ENCODE data around the gene C18orf32. TPM values are rescaled to one million over a fixed set of nuclear protein-coding genes. Genes with fewer than 3 reads are reported as not detected.
"Not testable (repeated sequence)": the region's sequence is repeated elsewhere in the genome, so short reads cannot be mapped to it uniquely, and the experiment has no call there.

The C18orf32 gene
- total and polyA plus RNA-seq, 2 donors (not counting 3 experiments of a cell fraction or from before 2014, with no cell fraction given): 20.4 to 27.4 TPM

DNA sequence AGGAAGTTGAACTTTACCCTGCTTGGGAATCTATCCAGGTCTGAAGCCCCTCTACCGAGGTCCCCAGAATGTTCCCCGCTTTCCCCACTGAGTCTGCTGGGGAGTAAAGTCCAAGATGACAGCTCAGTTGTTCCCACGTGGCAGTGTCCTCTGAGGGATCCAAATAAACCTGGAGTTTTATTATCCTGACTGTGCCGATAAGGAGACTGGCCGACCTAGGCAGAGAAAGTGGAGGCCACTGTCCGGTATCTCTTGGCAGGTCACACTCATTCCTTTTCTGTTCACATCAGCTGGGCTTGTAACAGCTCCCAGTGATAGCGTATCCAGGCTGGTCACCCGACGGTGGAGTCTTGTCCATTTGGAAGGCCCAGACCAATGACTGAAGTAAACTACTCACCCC lies 27.5 kb upstream of the C18orf32 start:
- H3K9ac ChIP-seq (replicated peaks; ENCODE audit: extremely low read depth, insufficient read depth, low read length): no peak overlapping the region
- H2AFZ ChIP-seq (ENCODE audit: low read depth, low read length): no peak overlapping the region
- peaks cover 2% of the 10 kb centered on the region for H3K4me1 ChIP-seq (ENCODE audit: control insufficient read depth, extremely low read depth, insufficient read depth, low read length)
- no peak for TF ChIP-seq MYC (IDR thresholded peaks at IDR 0.05; ENCODE audit: low read depth, low read length)
- no peak for TF ChIP-seq EZH2 (IDR thresholded peaks at IDR 0.05; ENCODE audit: borderline replicate concordance, low read depth, low read length, severe bottlenecking)
- no peak for TF ChIP-seq GATA2 (IDR thresholded peaks at IDR 0.05; ENCODE audit: insufficient read depth, insufficient read length, low read depth, low read length)
- no peak for TF ChIP-seq FOS (IDR thresholded peaks at IDR 0.05; ENCODE audit: borderline replicate concordance, insufficient read depth, low read length)
- TF ChIP-seq JUN (IDR thresholded peaks at IDR 0.05; ENCODE audit: borderline replicate concordance, insufficient read depth, insufficient read length, low read depth): no peak
- no peak for TF ChIP-seq POLR2A (IDR thresholded peaks at IDR 0.05; ENCODE audit: low read depth, low read length)
- no peak for TF ChIP-seq POLR2AphosphoS5 (IDR thresholded peaks at IDR 0.05; ENCODE audit: insufficient read depth, low read depth, low read length)
- no peak for TF ChIP-seq MAX (IDR thresholded peaks at IDR 0.05; ENCODE audit: insufficient read depth, insufficient read length)
- dilution Hi-C loops (cut with MboI; ENCODE audit: extremely low pct_ligation_motif_present, low sequenced_read_pairs) (loop anchor here (25.0 kb wide), 1 partner anchor 348 kb away; no protein-coding TSS in a partner anchor), intact Hi-C loops (cut with micrococcal nuclease) (loop anchor here (5.0 to 10.0 kb wide), 2 partner anchors 213 to 690 kb away; no protein-coding TSS in a partner anchor)
- FAIRE-seq: no peak
- H3K4me2 ChIP-seq (ENCODE audit: insufficient read depth, low read length): no peak overlapping the region
- no TSS peak for BruUV-seq (replicated peaks)
- no peaks in the 10 kb centered on the region for H3K9me1 ChIP-seq (replicated peaks; ENCODE audit: control insufficient read depth, extremely low read depth, insufficient read depth, low read length)
- no peak overlapping the region for H3K4me3 ChIP-seq (replicated peaks in 1 of 3; ENCODE audit: insufficient read depth in 1 of 3, low read depth in 1 of 3, low read length in 3 of 3)
- CTCF ChIA-PET: interaction anchor here (0.8 to 12.7 kb wide), 6 partner anchors 10 to 351 kb away, joined by 3 to 452 read pairs (median 6); no protein-coding TSS in a partner anchor
- H3K27me3 ChIP-seq (ENCODE audit: control insufficient read depth in 2 of 2, insufficient read depth in 2 of 2, low read length in 2 of 2): no peaks in the 10 kb centered on the region
- H3K36me3 ChIP-seq (ENCODE audit: control insufficient read depth in 2 of 2, extremely low read depth in 1 of 2, insufficient read depth in 2 of 2, low read length in 2 of 2): no peaks in the 10 kb centered on the region
- H3K9me3 ChIP-seq (replicated peaks; ENCODE audit: control insufficient read depth, insufficient read depth, low read length): no peaks in the 10 kb centered on the region
- no peak overlapping the region for H3K27ac ChIP-seq (ENCODE audit: insufficient read depth, low read depth, low read length)
- DNase-seq (ENCODE audit: low read depth, low spot score): no peak
- POLR2A ChIA-PET: no interaction called here
- no peaks in the 10 kb centered on the region for H4K20me1 ChIP-seq (replicated peaks; ENCODE audit: control insufficient read depth, extremely low read depth, insufficient read depth, low read length)
- H3K79me2 ChIP-seq (ENCODE audit: control insufficient read depth, insufficient read depth, low read length): no peaks in the 10 kb centered on the region

DNA sequence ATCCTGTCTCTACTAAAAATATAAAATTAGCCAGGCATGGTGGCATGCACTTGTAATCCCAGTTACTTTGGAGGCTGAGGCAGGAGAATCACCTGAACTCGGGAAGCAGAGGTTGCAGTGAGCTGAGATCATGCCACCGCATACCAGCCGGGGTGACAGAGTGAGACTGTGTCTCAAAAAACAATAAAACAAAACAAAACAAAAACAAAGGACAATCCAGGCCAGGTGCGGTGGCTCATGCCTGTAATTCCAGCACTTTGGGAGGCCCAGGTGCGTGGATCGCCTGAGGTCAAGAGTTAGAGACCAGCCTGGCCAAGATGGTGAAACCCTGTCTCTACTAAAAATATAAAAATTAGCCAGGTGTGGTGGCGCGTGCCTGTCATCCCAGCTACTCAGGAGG lies 25.8 kb upstream of the C18orf32 start:
- H3K4me2 ChIP-seq (ENCODE audit: insufficient read depth, low read length); H3K9me1 ChIP-seq (replicated peaks; ENCODE audit: control insufficient read depth, extremely low read depth, insufficient read depth, low read length); H2AFZ ChIP-seq (ENCODE audit: low read depth, low read length); H3K27ac ChIP-seq (ENCODE audit: insufficient read depth, low read depth, low read length); H4K20me1 ChIP-seq (replicated peaks; ENCODE audit: control insufficient read depth, extremely low read depth, insufficient read depth, low read length); H3K79me2 ChIP-seq (ENCODE audit: control insufficient read depth, insufficient read depth, low read length); H3K4me1 ChIP-seq (ENCODE audit: control insufficient read depth, extremely low read depth, insufficient read depth, low read length); H3K4me3 ChIP-seq (replicated peaks in 1 of 3; ENCODE audit: insufficient read depth in 1 of 3, low read depth in 1 of 3, low read length in 3 of 3); FAIRE-seq; POLR2A ChIA-PET; H3K9me3 ChIP-seq (replicated peaks; ENCODE audit: control insufficient read depth, insufficient read depth, low read length); BruUV-seq (replicated peaks); H3K9ac ChIP-seq (replicated peaks; ENCODE audit: extremely low read depth, insufficient read depth, low read length); H3K27me3 ChIP-seq (ENCODE audit: control insufficient read depth in 2 of 2, insufficient read depth in 2 of 2, low read length in 2 of 2); DNase-seq (ENCODE audit: low read depth, low spot score); H3K36me3 ChIP-seq (ENCODE audit: control insufficient read depth in 2 of 2, extremely low read depth in 1 of 2, insufficient read depth in 2 of 2, low read length in 2 of 2): not testable (repeated sequence)
- dilution Hi-C loops (cut with MboI; ENCODE audit: extremely low pct_ligation_motif_present, low sequenced_read_pairs): loop anchor here (25.0 kb wide), 1 partner anchor 349 kb away; no protein-coding TSS in a partner anchor
- CTCF ChIA-PET: interaction anchor here (12.7 kb wide), 1 partner anchor 346 kb away, joined by 452 read pairs; no protein-coding TSS in a partner anchor
- intact Hi-C loops (cut with micrococcal nuclease): loop anchor here (5.0 to 10.0 kb wide), 2 partner anchors 214 to 692 kb away; no protein-coding TSS in a partner anchor

All from endothelial cell of umbilical vein (primary cell).